KMS-11 (cell line): ENCODE results near the gene RALGPS1.

Source experiments
- H2AFZ ChIP-seq: fragments of 200-600 bp; sonication (generic); 2 replicates; pipeline ENCODE4 v1.6.1; 2016; ENCODE audit warnings: antibody characterized with exemption, mixed run types, low read depth
- H3K27ac ChIP-seq: fragments of 200-600 bp; sonication (generic); 2 replicates; pipeline ENCODE4 v1.6.1; 2016; ENCODE audit warnings: mild to moderate bottlenecking, mixed run types
- H3K27me3 ChIP-seq: fragments of 200-600 bp; sonication (generic); 2 replicates; pipeline ENCODE4 v1.6.1; 2017; ENCODE audit warnings: mild to moderate bottlenecking, low read depth, mixed run types, moderate library complexity; ENCODE audit not compliant: insufficient read depth
- H3K36me3 ChIP-seq: fragments of 200-600 bp; sonication (generic); 2 replicates; pipeline ENCODE4 v1.6.1; 2017; ENCODE audit warnings: mild to moderate bottlenecking, mixed run types; ENCODE audit not compliant: insufficient read depth
- H3K4me1 ChIP-seq: fragments of 200-600 bp; sonication (generic); 2 replicates; pipeline ENCODE4 v1.6.1; 2016; ENCODE audit warnings: mild to moderate bottlenecking, low read depth, mixed run types; ENCODE audit not compliant: poor library complexity, severe bottlenecking
- H3K4me2 ChIP-seq: fragments of 200-600 bp; sonication (generic); 2 replicates; pipeline ENCODE4 v1.7.0; 2016; ENCODE audit warnings: mild to moderate bottlenecking, mixed run types
- H3K4me3 ChIP-seq: fragments of 200-600 bp; sonication (generic); IDR thresholded peaks from 2 replicates; pipeline ENCODE4 v1.6.1; 2017; ENCODE audit warnings: low read depth, low read length, mixed read lengths; ENCODE audit not compliant: insufficient read depth
- H3K79me2 ChIP-seq: fragments of 200-600 bp; sonication (generic); 2 replicates; pipeline ENCODE4 v1.6.1; 2016; ENCODE audit warnings: low read depth, mixed run types; ENCODE audit not compliant: insufficient read depth
- H3K9ac ChIP-seq: fragments of 200-600 bp; sonication (generic); 2 replicates; pipeline ENCODE4 v1.6.1; 2016; ENCODE audit warnings: mild to moderate bottlenecking, mixed run types
- H4K20me1 ChIP-seq: fragments of 200-600 bp; sonication (generic); 2 replicates; pipeline ENCODE4 v1.6.1; 2016; ENCODE audit warnings: mild to moderate bottlenecking, mixed run types; ENCODE audit not compliant: insufficient read depth
- TF ChIP-seq, protein P1 (sequence below): fragments of 200-600 bp; sonication (generic); conservative IDR thresholded peaks from 2 replicates; pipeline ENCODE4 v1.6.1; 2017; ENCODE audit warnings: low read depth, mild to moderate bottlenecking, antibody characterized with exemption, low read length, moderate library complexity, mixed read lengths

RALGPS1 gene

DNA sequence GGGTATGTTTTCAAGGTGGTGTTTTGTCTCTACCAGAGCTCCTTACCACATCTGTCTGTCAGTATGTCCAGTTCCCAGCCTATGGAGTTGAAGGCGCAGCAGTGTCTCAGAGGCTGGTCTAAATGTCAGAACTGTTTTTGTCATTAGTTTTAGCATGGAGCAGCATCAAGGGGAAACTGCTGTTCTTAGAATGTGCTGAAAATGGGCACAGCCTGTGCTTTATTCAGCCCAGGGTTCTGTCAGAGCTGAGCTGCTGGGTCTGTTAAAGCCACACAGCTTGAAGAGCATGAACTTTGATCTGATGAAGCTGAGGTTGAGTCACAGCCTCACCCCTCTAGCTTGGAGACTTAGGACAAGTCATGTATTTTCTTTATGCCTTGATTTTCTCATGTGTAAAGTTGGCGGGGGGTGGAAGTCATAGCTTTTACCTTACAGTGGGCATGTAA, 71.9 kb downstream of the RALGPS1 start:
- Histone ChIP-seq H3K4me2 (peak overlapping the region; percentile 84), H2AFZ (no peak overlapping the region), H3K27ac (peak overlapping the region; percentile 92), H3K4me3 (no peak overlapping the region), H3K36me3 (no peaks in the 10 kb centered on the region), H4K20me1 (no peaks in the 10 kb centered on the region), H3K79me2 (no peaks in the 10 kb centered on the region), H3K9ac (peak overlapping the region; percentile 52), H3K4me1 (peaks cover 63% of the 10 kb centered on the region), H3K27me3 (no peaks in the 10 kb centered on the region)
- TF ChIP-seq, protein P1, sequence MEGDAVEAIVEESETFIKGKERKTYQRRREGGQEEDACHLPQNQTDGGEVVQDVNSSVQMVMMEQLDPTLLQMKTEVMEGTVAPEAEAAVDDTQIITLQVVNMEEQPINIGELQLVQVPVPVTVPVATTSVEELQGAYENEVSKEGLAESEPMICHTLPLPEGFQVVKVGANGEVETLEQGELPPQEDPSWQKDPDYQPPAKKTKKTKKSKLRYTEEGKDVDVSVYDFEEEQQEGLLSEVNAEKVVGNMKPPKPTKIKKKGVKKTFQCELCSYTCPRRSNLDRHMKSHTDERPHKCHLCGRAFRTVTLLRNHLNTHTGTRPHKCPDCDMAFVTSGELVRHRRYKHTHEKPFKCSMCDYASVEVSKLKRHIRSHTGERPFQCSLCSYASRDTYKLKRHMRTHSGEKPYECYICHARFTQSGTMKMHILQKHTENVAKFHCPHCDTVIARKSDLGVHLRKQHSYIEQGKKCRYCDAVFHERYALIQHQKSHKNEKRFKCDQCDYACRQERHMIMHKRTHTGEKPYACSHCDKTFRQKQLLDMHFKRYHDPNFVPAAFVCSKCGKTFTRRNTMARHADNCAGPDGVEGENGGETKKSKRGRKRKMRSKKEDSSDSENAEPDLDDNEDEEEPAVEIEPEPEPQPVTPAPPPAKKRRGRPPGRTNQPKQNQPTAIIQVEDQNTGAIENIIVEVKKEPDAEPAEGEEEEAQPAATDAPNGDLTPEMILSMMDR = no peak

- Histone ChIP-seq H3K4me1 (peaks cover 56% of the 10 kb centered on the region), H3K36me3 (no peaks in the 10 kb centered on the region), H3K27me3 (no peaks in the 10 kb centered on the region), H3K27ac (no peak overlapping the region), H3K9ac (no peak overlapping the region), H3K79me2 (no peaks in the 10 kb centered on the region), H3K4me2 (no peak overlapping the region; the same call in 1 of the 2 replicates), H4K20me1 (no peaks in the 10 kb centered on the region), H3K4me3 (no peak overlapping the region), H2AFZ (no peak overlapping the region)
- TF ChIP-seq, protein P1 = no peak
Measured at GRCh38 chr9:126988857-126989256, 74.3 kb downstream of the RALGPS1 start.

DNA sequence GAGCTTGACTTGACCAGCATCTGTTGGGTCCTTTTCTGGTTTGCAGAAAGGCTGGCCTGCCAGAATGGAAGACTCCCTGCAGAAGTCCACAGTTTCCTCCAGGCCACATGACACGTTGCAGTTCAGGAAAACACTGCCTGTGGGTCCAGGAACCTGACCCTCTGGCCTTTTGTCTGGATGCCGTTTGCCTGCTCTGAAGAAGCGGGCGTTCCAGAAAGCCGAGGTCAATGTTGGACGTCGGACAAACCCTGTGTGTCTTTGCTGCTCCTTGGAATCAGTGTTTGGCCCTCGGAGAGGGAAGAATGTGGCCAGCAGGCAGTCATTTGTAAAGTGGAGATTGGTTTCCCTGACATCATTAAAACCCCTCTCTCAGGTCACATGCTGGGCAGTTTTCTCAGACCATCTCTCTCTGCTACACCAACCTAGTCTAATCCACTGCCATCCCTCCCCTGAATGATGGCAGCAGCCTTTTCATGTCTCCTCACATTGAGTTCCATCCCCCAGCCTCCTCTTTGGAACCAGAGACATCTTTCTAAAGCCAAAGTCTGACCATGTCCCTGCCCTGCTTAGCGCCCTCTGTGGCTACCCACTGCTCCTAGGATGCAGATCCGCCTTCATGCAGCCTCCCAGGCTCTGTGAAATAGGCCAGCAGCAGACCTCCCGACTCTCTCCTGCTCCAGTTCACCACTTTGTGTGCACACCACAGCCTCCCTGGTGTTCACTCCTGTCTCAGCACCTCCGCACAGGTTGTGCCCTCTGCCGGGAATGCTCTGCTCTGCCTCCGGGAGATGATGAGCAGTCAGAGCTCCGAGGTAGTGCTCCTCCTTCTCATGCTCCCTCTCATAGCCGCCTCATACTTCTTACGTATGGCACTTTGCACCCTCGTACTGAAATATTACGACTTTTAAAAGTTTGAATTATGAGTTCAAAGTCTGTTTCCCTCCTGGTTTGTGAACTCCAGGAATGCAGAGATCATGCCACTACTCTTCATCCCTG, 75.6 kb downstream of the RALGPS1 start:
- Histone ChIP-seq H3K36me3 (no peaks in the 10 kb centered on the region), H3K4me1 (peaks cover 43% of the 10 kb centered on the region), H3K9ac (no peak overlapping the region), H2AFZ (no peak overlapping the region), H3K79me2 (no peaks in the 10 kb centered on the region), H3K27ac (no peak overlapping the region), H3K4me2 (no peak overlapping the region), H3K27me3 (no peaks in the 10 kb centered on the region), H3K4me3 (no peak overlapping the region), H4K20me1 (no peaks in the 10 kb centered on the region)
- TF ChIP-seq, protein P1 = no peak

- Histone ChIP-seq H4K20me1 (no peaks in the 10 kb centered on the region), H2AFZ (no peak overlapping the region)
Measured at GRCh38 chr9:126991183-126991582, 76.6 kb downstream of the RALGPS1 start.

More at GRCh38 chr9:126991183-126991582, 76.6 kb downstream of the RALGPS1 start:
- Histone ChIP-seq H3K27ac (no peak overlapping the region), H3K79me2 (no peaks in the 10 kb centered on the region), H3K4me2 (no peak overlapping the region), H3K27me3 (no peaks in the 10 kb centered on the region), H3K4me3 (no peak overlapping the region), H3K9ac (no peak overlapping the region), H3K4me1 (peaks cover 33% of the 10 kb centered on the region), H3K36me3 (no peaks in the 10 kb centered on the region)
- TF ChIP-seq, protein P1 = no peak
